Measurements from ENCODE around the gene TPI1. TPM values are rescaled to one million over a fixed set of nuclear protein-coding genes. Genes with fewer than 3 reads are reported as not detected.

TPI1 gene
- total RNA-seq, 1 experiment from 2014 or later: 1,045 TPM

- no peak for TF ChIP-seq KAT7 (CRISPR knock-in tag; IDR thresholded peaks at IDR 0.05; ENCODE audit: borderline replicate concordance)
These were observed 17.9 kb upstream of the TPI1 start (continued) for GRCh38 chr12:6849427-6849826.

- H3K4me3 Mint-ChIP-seq: peak overlapping the region; percentile 95
- ChIA-PET POLR2A (interaction anchor here (1.4 to 2.5 kb wide), 2 partner anchors 17 to 97 kb away, joined by 6 to 15 read pairs; partner anchors contain the start of gene MLF2), CTCF (interaction anchor here (3.8 to 6.0 kb wide), 2 partner anchors 15 to 20 kb away, joined by 54 to 181 read pairs; partner anchors contain the start of genes SPSB2 and TPI1)
- peaks cover 19% of the 10 kb centered on the region for H3K4me1 Mint-ChIP-seq
- H3K27me3 Mint-ChIP-seq (ENCODE audit: low read depth): no peaks in the 10 kb centered on the region
- ATAC-seq: no peak
- no peaks in the 10 kb centered on the region for H3K9me3 Mint-ChIP-seq
- no peak for DNase-seq (ENCODE audit: low spot score)
- TF ChIP-seq ZBTB21 (CRISPR knock-in tag; IDR thresholded peaks at IDR 0.05; ENCODE audit: borderline replicate concordance) (no peak), ZNF263 (CRISPR knock-in tag; IDR thresholded peaks at IDR 0.05; ENCODE audit: low read depth) (no peak), TCF7 (CRISPR knock-in tag; IDR thresholded peaks at IDR 0.05; ENCODE audit: low read depth) (no peak), RORB (CRISPR knock-in tag; IDR thresholded peaks at IDR 0.05) (no peak), ATF3 (CRISPR knock-in tag; conservative IDR thresholded peaks at IDR 0.05) (no peak), NR3C1 (CRISPR knock-in tag; conservative IDR thresholded peaks at IDR 0.05; ENCODE audit: low read depth) (no peak), MXD4 (CRISPR knock-in tag; IDR thresholded peaks at IDR 0.05; ENCODE audit: borderline replicate concordance) (no peak), CBFB (CRISPR knock-in tag; IDR thresholded peaks at IDR 0.05; ENCODE audit: low read depth) (no peak), ZNF121 (CRISPR knock-in tag; IDR thresholded peaks at IDR 0.05) (no peak), JAZF1 (CRISPR knock-in tag; IDR thresholded peaks at IDR 0.05) (no peak), JUN (CRISPR knock-in tag; IDR thresholded peaks at IDR 0.05) (no peak)
- peaks cover 37% of the 10 kb centered on the region for H3K36me3 Mint-ChIP-seq
- peak overlapping the region; percentile 20; the same call in 1 of the 2 replicates for H3K27ac Mint-ChIP-seq
These were observed 17.3 kb upstream of the TPI1 start for GRCh38 chr12:6849976-6850560.

- Mint-ChIP-seq H3K9me3 (no peaks in the 10 kb centered on the region), H3K27ac (peak overlapping the region; percentile 20; the same call in 1 of the 2 replicates), H3K4me3 (peak overlapping the region; percentile 95), H3K27me3 (ENCODE audit: low read depth) (no peaks in the 10 kb centered on the region), H3K4me1 (peaks cover 19% of the 10 kb centered on the region), H3K36me3 (peaks cover 37% of the 10 kb centered on the region)
- ATAC-seq (no peak), DNase-seq (ENCODE audit: low spot score) (no peak)
- CTCF ChIA-PET: interaction anchor here (0.6 to 6.0 kb wide), 16 partner anchors 16 to 313 kb away, joined by 3 to 181 read pairs (median 10); partner anchors contain the start of genes C12orf57, COPS7A, MLF2 and PTMS
- no peak for TF ChIP-seq ZNF232 (CRISPR knock-in tag; IDR thresholded peaks at IDR 0.05)
- no peak for TF ChIP-seq EMX1 (CRISPR knock-in tag; IDR thresholded peaks at IDR 0.05)
- TF ChIP-seq SMAD3 (CRISPR knock-in tag; IDR thresholded peaks at IDR 0.05; ENCODE audit: borderline replicate concordance): no peak
- TF ChIP-seq RELA (CRISPR knock-in tag; IDR thresholded peaks at IDR 0.05; ENCODE audit: borderline replicate concordance): no peak
- no peak for TF ChIP-seq JUN (CRISPR knock-in tag; IDR thresholded peaks at IDR 0.05)
- no peak for TF ChIP-seq FOXP1 (CRISPR knock-in tag; IDR thresholded peaks at IDR 0.05; ENCODE audit: borderline replicate concordance)
- TF ChIP-seq CTCF (IDR thresholded peaks at IDR 0.05): no peak
- no peak for TF ChIP-seq GRHL2 (CRISPR knock-in tag; IDR thresholded peaks at IDR 0.05; ENCODE audit: insufficient replicate concordance, severe bottlenecking)
- no peak for TF ChIP-seq OVOL2 (CRISPR knock-in tag; IDR thresholded peaks at IDR 0.05; ENCODE audit: borderline replicate concordance)
- POLR2A ChIA-PET: interaction anchor here (0.6 to 3.0 kb wide), 14 partner anchors 11 to 1143 kb away, joined by 3 to 33 read pairs (median 5); partner anchors contain the start of genes C12orf57, COPS7A, MLF2 and RNU7-1
These were observed 16.6 kb upstream of the TPI1 start for GRCh38 chr12:6850796-6851152.

Data from WTC11 (cell line).